HUES48 (cell line): ENCODE data around the gene CFL1.
A peak's percentile ranks its signal among the peaks of the same experiment; 100 is the strongest.
"Not testable (repeated sequence)": the region's sequence is repeated elsewhere in the genome, so short reads cannot be mapped to it uniquely, and the experiment has no call there.

ENCODE experiments used
- H3K27ac ChIP-seq: one replicate; pipeline ENCODE4 v1.7.0; 2013; ENCODE audit warnings: low read depth, low read length, inconsistent platforms
- H3K27me3 ChIP-seq: 2 replicates; pipeline ENCODE4 v1.6.1; 2013; ENCODE audit warnings: mild to moderate bottlenecking, low read length; ENCODE audit not compliant: control insufficient read depth, insufficient read depth
- H3K36me3 ChIP-seq: 2 replicates; pipeline ENCODE4 v1.6.1; 2013; ENCODE audit warnings: low read length; ENCODE audit not compliant: control insufficient read depth, insufficient read depth
- H3K4me1 ChIP-seq: 2 replicates; pipeline ENCODE4 v1.6.1; 2013; ENCODE audit warnings: mild to moderate bottlenecking, low read length; ENCODE audit not compliant: control insufficient read depth, insufficient read depth
- H3K4me3 ChIP-seq: 2 replicates; pipeline ENCODE4 v1.5.1; 2013; ENCODE audit warnings: mild to moderate bottlenecking, low read depth, low read length
- H3K9ac ChIP-seq: 2 replicates; pipeline ENCODE4 v1.6.1; 2013; ENCODE audit warnings: mild to moderate bottlenecking, low read depth, low read length, moderate library complexity
- H3K9me3 ChIP-seq: 2 replicates; pipeline ENCODE4 v1.6.1; 2013; ENCODE audit warnings: low read length; ENCODE audit not compliant: control insufficient read depth, insufficient read depth

Gene CFL1

GRCh38 chr11:65896034-65896999 is 38.3 kb upstream of the CFL1 start:
- H3K4me3 ChIP-seq = no peak overlapping the region
- peaks cover 10% of the 10 kb centered on the region; the same call in 1 of the 2 replicates for H3K4me1 ChIP-seq
- no peak overlapping the region for H3K9ac ChIP-seq

GRCh38 chr11:65895482-65895981 is 37.6 kb upstream of the CFL1 start:
- H3K36me3 ChIP-seq = no peaks in the 10 kb centered on the region
- peaks cover 10% of the 10 kb centered on the region; the same call in 1 of the 2 replicates for H3K4me1 ChIP-seq
- no peak overlapping the region for H3K27ac ChIP-seq
- H3K27me3 ChIP-seq = peaks cover 25% of the 10 kb centered on the region
- no peak overlapping the region for H3K9ac ChIP-seq
- H3K4me3 ChIP-seq = no peak overlapping the region
- H3K9me3 ChIP-seq = no peaks in the 10 kb centered on the region

More at GRCh38 chr11:65896034-65896999, 38.3 kb upstream of the CFL1 start:
- no peaks in the 10 kb centered on the region for H3K9me3 ChIP-seq
- H3K27me3 ChIP-seq = peaks cover 31% of the 10 kb centered on the region
- H3K27ac ChIP-seq = no peak overlapping the region
- H3K36me3 ChIP-seq = no peaks in the 10 kb centered on the region

- Histone ChIP-seq H3K9ac (no peak overlapping the region), H3K36me3 (no peaks in the 10 kb centered on the region), H3K27me3 (peaks cover 27% of the 10 kb centered on the region), H3K4me3 (no peak overlapping the region), H3K9me3 (no peaks in the 10 kb centered on the region), H3K27ac (no peak overlapping the region), H3K4me1 (peaks cover 19% of the 10 kb centered on the region)
These were observed 36.1 kb upstream of the CFL1 start for GRCh38 chr11:65894034-65894591.

GRCh38 chr11:65892661-65893317 is 34.8 kb upstream of the CFL1 start:
- no peak overlapping the region for H3K27ac ChIP-seq
- H3K9me3 ChIP-seq = no peaks in the 10 kb centered on the region
- H3K27me3 ChIP-seq = peaks cover 18% of the 10 kb centered on the region
- H3K4me3 ChIP-seq = no peak overlapping the region
- H3K9ac ChIP-seq = no peak overlapping the region
- peaks cover 22% of the 10 kb centered on the region for H3K4me1 ChIP-seq
- no peaks in the 10 kb centered on the region for H3K36me3 ChIP-seq

DNA sequence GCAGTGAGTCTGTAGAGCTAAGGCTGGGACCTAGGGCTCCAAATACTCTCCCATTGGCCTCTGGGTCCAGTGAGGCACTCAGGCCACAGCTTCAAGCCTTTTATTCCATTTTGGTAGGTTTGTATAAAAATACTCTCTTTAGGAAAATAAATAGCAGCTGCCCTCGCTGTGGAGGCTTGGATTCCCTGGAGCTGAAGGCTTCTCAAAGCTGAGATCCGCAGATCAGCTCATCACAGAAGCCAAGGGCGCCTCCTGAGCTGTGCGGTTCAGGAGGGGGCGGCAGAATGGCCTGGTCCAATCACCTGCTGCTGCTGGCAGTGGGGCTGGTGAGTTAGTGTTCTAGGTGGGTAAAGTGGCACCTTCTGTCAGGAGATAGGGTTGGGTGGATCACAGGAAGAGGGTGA is 34.2 kb upstream of the CFL1 start:
- peak overlapping the region; percentile 85 for H3K4me3 ChIP-seq
- peaks cover 25% of the 10 kb centered on the region for H3K4me1 ChIP-seq
- H3K27ac ChIP-seq = peak overlapping the region; percentile 75
- H3K9ac ChIP-seq, H3K9me3 ChIP-seq, H3K36me3 ChIP-seq: not testable (repeated sequence)
- H3K27me3 ChIP-seq = peaks cover 18% of the 10 kb centered on the region

DNA sequence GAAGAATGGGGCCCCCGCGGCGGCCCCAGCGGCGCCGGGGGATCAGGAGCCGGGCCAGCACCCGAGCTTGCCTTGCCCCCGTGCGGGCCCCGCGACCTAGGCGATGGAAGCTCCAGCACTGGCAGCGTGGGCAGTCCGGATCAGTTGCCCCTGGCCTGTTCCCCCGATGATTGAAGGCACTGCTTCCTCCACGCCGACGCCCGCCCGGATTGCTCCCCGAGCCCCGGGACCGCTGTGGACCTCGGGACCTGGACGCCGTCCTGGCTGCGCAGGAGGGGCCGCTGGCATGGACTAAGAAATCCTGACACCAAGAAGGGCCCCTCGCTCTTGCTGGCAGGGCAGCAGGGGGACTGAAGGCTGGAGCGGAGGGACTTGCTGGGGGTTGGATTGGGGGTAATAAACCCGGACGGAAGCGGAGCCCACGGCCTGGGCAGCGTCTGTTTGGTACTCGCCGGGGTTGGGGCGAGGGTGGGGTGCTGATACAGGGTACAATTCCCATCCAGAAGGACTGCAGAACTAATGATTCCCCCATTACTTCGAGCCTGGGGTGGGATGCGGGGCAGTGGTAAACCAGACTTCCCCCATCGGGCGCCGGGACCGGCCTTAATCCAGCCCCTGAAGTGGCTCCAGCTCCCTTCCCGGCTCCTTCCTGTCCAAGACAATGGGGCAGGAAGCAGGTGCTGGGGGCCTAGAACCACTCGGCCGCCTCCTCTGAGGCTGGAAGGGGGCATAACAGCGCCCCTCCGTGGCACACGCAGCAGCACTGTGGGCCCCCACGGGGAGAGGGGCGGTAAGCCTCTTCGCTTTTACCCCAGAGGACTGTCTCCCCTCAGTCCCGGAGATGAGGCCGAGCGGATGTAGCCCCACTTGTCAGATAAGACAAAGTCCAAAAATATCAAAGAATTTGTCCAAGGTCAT is 33.5 kb upstream of the CFL1 start:
- Histone ChIP-seq H3K4me3 (peak overlapping the region; percentile 85), H3K36me3 (peaks cover 6% of the 10 kb centered on the region), H3K4me1 (peaks cover 25% of the 10 kb centered on the region), H3K27ac (peak overlapping the region; percentile 75), H3K9me3 (no peaks in the 10 kb centered on the region), H3K27me3 (peaks cover 18% of the 10 kb centered on the region), H3K9ac (peak overlapping the region; percentile 77; the same call in 1 of the 2 replicates)

DNA sequence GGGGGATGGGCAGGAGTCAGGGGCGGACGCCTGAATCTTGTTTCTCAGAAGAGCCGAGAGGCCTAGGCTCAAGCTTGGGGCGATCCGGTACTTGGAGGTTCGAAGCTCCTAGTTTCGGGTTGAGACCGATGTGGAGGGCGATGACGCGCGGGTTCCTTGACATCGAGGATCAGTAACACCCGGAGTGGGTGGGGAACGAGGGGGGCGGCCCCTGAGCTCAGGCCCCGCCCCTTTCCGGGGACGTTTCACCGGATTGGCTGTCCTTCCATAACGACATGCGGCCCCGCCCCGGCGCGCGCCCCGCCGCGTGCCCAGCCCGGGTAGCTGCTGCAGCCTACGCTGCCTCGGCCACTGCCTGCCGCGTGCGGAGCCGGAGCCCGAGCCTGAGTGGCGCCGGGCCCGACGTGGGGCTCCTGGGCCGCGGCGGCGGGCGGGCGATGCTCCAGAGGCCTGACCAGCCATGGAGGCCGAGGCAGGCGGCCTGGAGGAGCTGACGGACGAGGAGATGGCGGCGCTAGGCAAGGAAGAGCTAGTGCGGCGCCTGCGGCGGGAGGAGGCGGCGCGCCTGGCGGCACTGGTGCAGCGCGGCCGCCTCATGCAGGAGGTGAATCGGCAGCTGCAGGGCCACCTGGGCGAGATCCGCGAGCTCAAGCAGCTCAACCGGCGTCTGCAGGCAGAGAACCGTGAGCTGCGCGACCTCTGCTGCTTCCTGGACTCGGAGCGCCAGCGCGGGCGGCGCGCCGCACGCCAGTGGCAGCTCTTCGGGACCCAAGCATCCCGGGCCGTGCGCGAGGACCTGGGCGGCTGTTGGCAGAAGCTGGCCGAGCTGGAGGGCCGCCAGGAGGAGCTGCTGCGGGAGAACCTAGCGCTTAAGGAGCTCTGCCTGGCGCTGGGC is 32.6 kb upstream of the CFL1 start, which contains the start of gene CCDC85B:
Gene CCDC85B (plus strand): TSS at position 350 of the 895 bp plus-strand sequence. CDS start 111 bp downstream, at position 461.
- Histone ChIP-seq H3K27ac (peak within 1 kb of the TSS; percentile 75), H3K4me3 (peak within 1 kb of the TSS; percentile 85)

DNA sequence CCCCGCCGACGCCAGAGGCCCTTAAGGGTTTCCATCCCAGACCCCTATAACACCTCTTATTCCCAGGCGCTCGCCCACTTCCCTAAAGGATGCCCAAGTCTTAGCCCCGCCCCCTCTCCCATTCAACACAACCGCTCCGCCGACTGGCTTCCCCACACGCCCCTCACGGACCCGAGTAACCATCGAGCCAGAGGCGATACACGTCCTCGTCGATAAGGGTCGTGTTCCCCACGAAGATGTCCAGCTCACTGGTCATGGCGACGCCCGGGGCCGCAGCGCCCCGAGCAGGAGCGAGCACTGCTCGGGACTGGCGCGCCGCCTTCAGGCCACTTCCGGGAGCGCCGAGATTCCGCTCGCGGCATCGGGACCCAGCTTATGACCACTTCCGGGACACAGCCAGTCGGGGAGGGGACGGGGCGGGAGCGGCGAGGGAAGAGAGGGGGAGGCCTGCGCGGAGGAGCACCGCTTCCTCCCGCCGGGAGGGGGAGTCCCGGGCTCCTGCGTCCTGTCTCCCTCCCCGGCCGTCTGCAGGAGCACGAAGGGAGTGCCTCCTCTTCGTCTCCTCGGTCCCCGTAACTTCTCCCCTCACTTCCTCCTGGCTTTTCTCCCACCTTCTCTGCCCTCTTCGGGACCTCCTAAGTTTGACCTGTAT is 30.3 kb upstream of the CFL1 start, which contains the start of gene FIBP:
Gene FIBP (minus strand): TSS at position 309 of the 652 bp plus-strand sequence. CDS start 53 bp downstream, at position 256.
- Histone ChIP-seq H3K9me3 (no peaks in the 10 kb centered on the region), H3K36me3 (peaks cover 36% of the 10 kb centered on the region), H3K27me3 (peaks cover 18% of the 10 kb centered on the region), H3K4me3 (peak within 1 kb of the TSS; percentile 83), H3K4me1 (peaks cover 23% of the 10 kb centered on the region), H3K9ac (peak within 1 kb of the TSS; percentile 54; the same call in 1 of the 2 replicates), H3K27ac (peak within 1 kb of the TSS; percentile 85)

More for the DNA sequence above, 32.6 kb upstream of the CFL1 start, which contains the start of gene CCDC85B:
- H3K36me3 ChIP-seq = peaks cover 15% of the 10 kb centered on the region
- peaks cover 25% of the 10 kb centered on the region for H3K4me1 ChIP-seq
- H3K9me3 ChIP-seq = no peaks in the 10 kb centered on the region
- H3K27me3 ChIP-seq = peaks cover 18% of the 10 kb centered on the region
- H3K9ac ChIP-seq = peak within 1 kb of the TSS; percentile 77; the same call in 1 of the 2 replicates

DNA sequence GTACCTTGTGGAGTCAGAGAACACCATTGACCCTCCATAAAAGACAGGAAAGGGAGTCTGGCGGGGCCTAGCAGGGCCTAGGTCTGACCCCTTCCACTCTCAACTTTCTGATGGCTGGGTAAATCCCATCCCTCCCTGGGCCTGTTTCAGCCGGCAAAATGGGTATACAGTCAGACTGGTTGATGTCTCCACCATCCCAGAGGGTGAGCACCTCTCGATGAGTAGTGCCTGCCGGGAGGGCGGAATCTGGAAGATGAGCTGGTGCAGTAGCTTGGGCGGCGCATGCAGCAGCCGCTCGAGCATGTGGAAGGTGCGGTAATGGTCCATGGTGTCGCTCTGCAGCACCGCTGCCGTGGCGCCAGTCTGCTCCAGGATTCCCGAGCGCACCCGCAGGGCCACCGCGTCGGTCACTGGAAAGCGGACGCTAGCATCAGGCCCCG is 29.8 kb upstream of the CFL1 start:
- H3K9me3 ChIP-seq = no peaks in the 10 kb centered on the region
- peaks cover 18% of the 10 kb centered on the region for H3K27me3 ChIP-seq
- peak overlapping the region; percentile 54; the same call in 1 of the 2 replicates for H3K9ac ChIP-seq
- peak overlapping the region; percentile 85 for H3K27ac ChIP-seq
- peak overlapping the region; percentile 83 for H3K4me3 ChIP-seq
- H3K4me1 ChIP-seq = peaks cover 23% of the 10 kb centered on the region
- peaks cover 41% of the 10 kb centered on the region for H3K36me3 ChIP-seq
